Lung (tissue), 5 donors: ENCODE measurements around the gene IFNW1. TPM values are rescaled to one million over a fixed set of nuclear protein-coding genes. Genes with fewer than 3 reads are reported as not detected.

Experiments used
- polyA plus RNA-seq, 2 donors: library from polyadenylated mRNA; stranded (reverse); fragments of 200-250 nt; gene quantifications; one replicate each; pipeline ENCODE4 v1.2.1, GENCODE V29; 2013
- small RNA-seq: library from RNA; depleted of rRNA; stranded (forward); fragments of <200 nt; gene quantifications from one replicate; pipeline ENCODE3, GENCODE V24; 2014; ENCODE audit warnings: low replicate concordance
- total RNA-seq, 2 donors: library from RNA; depleted of rRNA in 1 of 2; stranded (reverse); fragments of >200 nt in 1 of 2; gene quantifications; one replicate each; pipeline ENCODE4 v1.2.1, GENCODE V29; 2014 to 2021
- donor health status: Bipolar disorder and iron deficiency.
- donor health status: healthy.
- donor health status: DM: yes; HTN: yes; CAD: no.

Gene IFNW1
- total and polyA plus RNA-seq, 4 donors, result not detected

Small RNA genes lying within 50 kb of the gene (small RNA-seq; reads per million reads assigned to genes)
- gene IFNWP4, result not detected
- gene RF00019, result not detected

Other genes starting within 250 kb of the IFNW1 start
- gene HACD4, start 110.2 kb downstream of the IFNW1 start, total RNA-seq, result 10 to 100 TPM in 1 of 2 donors, 1 to 10 TPM in 1; 5.3 to 15.2 TPM
- 1 to 10 TPM; 2.7 to 4.3 TPM for gene HACD4, start 110.2 kb downstream of the IFNW1 start, polyA plus RNA-seq
- gene IFNB1, start 63.9 kb downstream of the IFNW1 start, total RNA-seq, result not detected
- gene IFNB1, start 63.9 kb downstream of the IFNW1 start, polyA plus RNA-seq, result under 1 TPM in 1 of 2 donors, not detected in 1; 0.05 TPM
- not detected for gene IFNA21, start 24.8 kb upstream of the IFNW1 start, total RNA-seq
- gene IFNA21, start 24.8 kb upstream of the IFNW1 start, polyA plus RNA-seq, result not detected
- not detected for gene IFNA4, start 45.8 kb upstream of the IFNW1 start, total RNA-seq
- gene IFNA4, start 45.8 kb upstream of the IFNW1 start, polyA plus RNA-seq, result not detected
- not detected for gene IFNA7, start 60.4 kb upstream of the IFNW1 start, total RNA-seq
- not detected for gene IFNA7, start 60.4 kb upstream of the IFNW1 start, polyA plus RNA-seq
- not detected for gene IFNA10, start 65.3 kb upstream of the IFNW1 start, total RNA-seq
- not detected for gene IFNA10, start 65.3 kb upstream of the IFNW1 start, polyA plus RNA-seq
- not detected for gene IFNA16, start 75.5 kb upstream of the IFNW1 start, total RNA-seq
- gene IFNA16, start 75.5 kb upstream of the IFNW1 start, polyA plus RNA-seq, result not detected
- not detected for gene IFNA17, start 86.4 kb upstream of the IFNW1 start, total RNA-seq
- not detected for gene IFNA17, start 86.4 kb upstream of the IFNW1 start, polyA plus RNA-seq
- not detected for gene IFNA14, start 98.2 kb upstream of the IFNW1 start, total RNA-seq
- gene IFNA14, start 98.2 kb upstream of the IFNW1 start, polyA plus RNA-seq, result not detected
- gene IFNA5, start 163.5 kb upstream of the IFNW1 start, total RNA-seq, result under 1 TPM in 1 of 2 donors, not detected in 1; 0.28 TPM
- gene IFNA5, start 163.5 kb upstream of the IFNW1 start, polyA plus RNA-seq, result under 1 TPM in 1 of 2 donors, not detected in 1; 0.12 TPM
- 10 to 100 TPM; 21.0 to 39.0 TPM for gene KLHL9, start 193.6 kb upstream of the IFNW1 start, total RNA-seq
- 10 to 100 TPM in 1 of 2 donors, 1 to 10 TPM in 1; 6.5 to 10.5 TPM for gene KLHL9, start 193.6 kb upstream of the IFNW1 start, polyA plus RNA-seq
- not detected for gene IFNA6, start 209.1 kb upstream of the IFNW1 start, total RNA-seq
- not detected for gene IFNA6, start 209.1 kb upstream of the IFNW1 start, polyA plus RNA-seq
- not detected for gene IFNA13, start 226.2 kb upstream of the IFNW1 start, total RNA-seq
- not detected for gene IFNA13, start 226.2 kb upstream of the IFNW1 start, polyA plus RNA-seq
- gene IFNA2, start 243.6 kb upstream of the IFNW1 start, total RNA-seq, result not detected
- gene IFNA2, start 243.6 kb upstream of the IFNW1 start, polyA plus RNA-seq, result not detected